ENCODE results near the gene UST. TPM values are rescaled to one million over a fixed set of nuclear protein-coding genes. Genes with fewer than 3 reads are reported as not detected.

Gene UST
- total RNA-seq, 1 experiment from 2014 or later, result 4.9 TPM

- DNase-seq (ENCODE audit: low read depth), result no peak
These were observed 362.7 kb downstream of the UST start for GRCh38 chr6:149109397-149110070.

- DNase-seq (ENCODE audit: low read depth), result no peak
These were observed 364.8 kb downstream of the UST start for GRCh38 chr6:149111556-149112115.

GRCh38 chr6:149112976-149113375 is 366.1 kb downstream of the UST start:
- no peak for DNase-seq (ENCODE audit: low read depth)

GRCh38 chr6:149114167-149114566 is 367.3 kb downstream of the UST start:
- no peak for DNase-seq (ENCODE audit: low read depth)

GRCh38 chr6:149118737-149119653 is 372.2 kb downstream of the UST start:
- DNase-seq (ENCODE audit: low read depth), result peak; percentile 11

GRCh38 chr6:149122850-149123821 is 376.3 kb downstream of the UST start:
- DNase-seq (ENCODE audit: low read depth), result no peak

- no peak for DNase-seq (ENCODE audit: low read depth)
These were observed 378.5 kb downstream of the UST start for GRCh38 chr6:149125309-149125708.

All from LHCN-M2 (cell line).